Measurements from ENCODE around the gene SH3RF1. TPM values are rescaled to one million over a fixed set of nuclear protein-coding genes. Genes with fewer than 3 reads are reported as not detected.

SH3RF1 gene
- polyA plus RNA-seq, 3 donors from 2014 or later = 0.22 to 1.1 TPM; not detected in 1

GRCh38 chr4:169267070-169267469 is 3.7 kb downstream of the SH3RF1 start:
- H3K27ac Mint-ChIP-seq = no peak overlapping the region
- peaks cover 2 to 10% (median 8%) of the 10 kb centered on the region in 3 donors for H3K27me3 Mint-ChIP-seq (ENCODE audit: low read depth in 3 of 3)

GRCh38 chr4:169266661-169267060 is 4.1 kb downstream of the SH3RF1 start:
- Mint-ChIP-seq H3K27me3 (ENCODE audit: low read depth in 3 of 3) (peaks cover 2 to 9% (median 6%) of the 10 kb centered on the region in 3 donors), H3K9me3 (no peaks in the 10 kb centered on the region)
- no peak for DNase-seq

More at GRCh38 chr4:169267070-169267469, 3.7 kb downstream of the SH3RF1 start:
- Mint-ChIP-seq H3K4me1 (peaks cover 7 to 15% of the 10 kb centered on the region in 2 donors), H3K36me3 (no peaks in the 10 kb centered on the region), H3K4me3 (no peak overlapping the region), H3K9me3 (no peaks in the 10 kb centered on the region)
- no peak for DNase-seq

GRCh38 chr4:169266081-169266480 is 4.7 kb downstream of the SH3RF1 start:
- Mint-ChIP-seq H3K9me3 (no peaks in the 10 kb centered on the region), H3K27me3 (ENCODE audit: low read depth in 3 of 3) (peaks cover 2 to 9% (median 4%) of the 10 kb centered on the region in 3 donors), H3K4me3 (no peak overlapping the region), H3K36me3 (no peaks in the 10 kb centered on the region), H3K4me1 (peaks cover 7 to 8% of the 10 kb centered on the region in 2 donors), H3K27ac (no peak overlapping the region)
- no peak for DNase-seq

More at GRCh38 chr4:169266661-169267060, 4.1 kb downstream of the SH3RF1 start:
- no peak overlapping the region for H3K27ac Mint-ChIP-seq
- H3K4me1 Mint-ChIP-seq = peaks cover 7 to 11% of the 10 kb centered on the region in 2 donors
- H3K36me3 Mint-ChIP-seq = no peaks in the 10 kb centered on the region
- H3K4me3 Mint-ChIP-seq = no peak overlapping the region

- Mint-ChIP-seq H3K4me1 (peaks cover 0 to 6% of the 10 kb centered on the region in 2 donors), H3K4me3 (no peak overlapping the region), H3K36me3 (no peaks in the 10 kb centered on the region), H3K27ac (no peak overlapping the region), H3K27me3 (ENCODE audit: low read depth in 3 of 3) (peaks cover 0 to 10% (median 3%) of the 10 kb centered on the region in 3 donors), H3K9me3 (no peaks in the 10 kb centered on the region)
- DNase-seq = no peak
Observed at GRCh38 chr4:169263791-169264392, 6.9 kb downstream of the SH3RF1 start.

GRCh38 chr4:169260217-169260866 is 10.4 kb downstream of the SH3RF1 start:
- no peak for DNase-seq
- Mint-ChIP-seq H3K36me3 (no peaks in the 10 kb centered on the region), H3K4me1 (peaks cover 0 to 6% of the 10 kb centered on the region in 2 donors), H3K9me3 (no peaks in the 10 kb centered on the region), H3K27ac (no peak overlapping the region), H3K27me3 (ENCODE audit: low read depth in 3 of 3) (peaks cover 0 to 8% (median 2%) of the 10 kb centered on the region in 3 donors), H3K4me3 (peak overlapping the region in 1 of 5 donors; percentile 18)

GRCh38 chr4:169259271-169259670 is 11.5 kb downstream of the SH3RF1 start:
- Mint-ChIP-seq H3K27ac (no peak overlapping the region), H3K27me3 (ENCODE audit: low read depth in 3 of 3) (peaks cover 0 to 8% (median 2%) of the 10 kb centered on the region in 3 donors), H3K4me3 (no peak overlapping the region)

GRCh38 chr4:169258141-169258540 is 12.6 kb downstream of the SH3RF1 start:
- Mint-ChIP-seq H3K4me1 (peaks cover 0 to 6% of the 10 kb centered on the region in 2 donors), H3K27ac (no peak overlapping the region), H3K36me3 (no peaks in the 10 kb centered on the region), H3K9me3 (no peaks in the 10 kb centered on the region), H3K4me3 (no peak overlapping the region), H3K27me3 (ENCODE audit: low read depth in 3 of 3) (peaks cover 0 to 8% (median 2%) of the 10 kb centered on the region in 3 donors)
- no peak for DNase-seq

More at GRCh38 chr4:169259271-169259670, 11.5 kb downstream of the SH3RF1 start:
- H3K36me3 Mint-ChIP-seq = no peaks in the 10 kb centered on the region
- DNase-seq = no peak
- no peaks in the 10 kb centered on the region for H3K9me3 Mint-ChIP-seq
- H3K4me1 Mint-ChIP-seq = peaks cover 0 to 6% of the 10 kb centered on the region in 2 donors

- no peaks in the 10 kb centered on the region for H3K36me3 Mint-ChIP-seq
- no peaks in the 10 kb centered on the region for H3K9me3 Mint-ChIP-seq
- H3K4me1 Mint-ChIP-seq = peaks cover 0 to 6% of the 10 kb centered on the region in 2 donors
- no peak overlapping the region for H3K4me3 Mint-ChIP-seq
- no peak overlapping the region for H3K27ac Mint-ChIP-seq
- no peak for DNase-seq
- peaks cover 2 to 16% (median 2%) of the 10 kb centered on the region in 3 donors for H3K27me3 Mint-ChIP-seq (ENCODE audit: low read depth in 3 of 3)
Observed at GRCh38 chr4:169256856-169257761, 13.6 kb downstream of the SH3RF1 start.

- DNase-seq = no peak
- peaks cover 0 to 6% of the 10 kb centered on the region in 2 donors for H3K4me1 Mint-ChIP-seq
- H3K36me3 Mint-ChIP-seq = no peaks in the 10 kb centered on the region
- no peaks in the 10 kb centered on the region for H3K9me3 Mint-ChIP-seq
- H3K4me3 Mint-ChIP-seq = no peak overlapping the region
- no peak overlapping the region for H3K27ac Mint-ChIP-seq
- H3K27me3 Mint-ChIP-seq (ENCODE audit: low read depth in 3 of 3) = peaks cover 2 to 16% (median 4%) of the 10 kb centered on the region in 3 donors
Observed at GRCh38 chr4:169256101-169256612, 14.6 kb downstream of the SH3RF1 start.

GRCh38 chr4:169254546-169254983 is 16.2 kb downstream of the SH3RF1 start:
- Mint-ChIP-seq H3K36me3 (no peaks in the 10 kb centered on the region), H3K4me3 (no peak overlapping the region), H3K4me1 (no peaks in the 10 kb centered on the region), H3K27ac (no peak overlapping the region), H3K9me3 (no peaks in the 10 kb centered on the region), H3K27me3 (ENCODE audit: low read depth in 3 of 3) (peaks cover 2 to 20% (median 4%) of the 10 kb centered on the region in 3 donors)
- DNase-seq = no peak

- Mint-ChIP-seq H3K4me3 (no peak overlapping the region), H3K27ac (no peak overlapping the region), H3K4me1 (no peaks in the 10 kb centered on the region), H3K36me3 (no peaks in the 10 kb centered on the region), H3K9me3 (no peaks in the 10 kb centered on the region), H3K27me3 (ENCODE audit: low read depth in 3 of 3) (peaks cover 2 to 17% (median 4%) of the 10 kb centered on the region in 3 donors)
- DNase-seq = no peak
Observed at GRCh38 chr4:169253904-169254303, 16.9 kb downstream of the SH3RF1 start.

GRCh38 chr4:169253113-169253671 is 17.6 kb downstream of the SH3RF1 start:
- H3K27me3 Mint-ChIP-seq (ENCODE audit: low read depth in 3 of 3) = peaks cover 2 to 17% (median 4%) of the 10 kb centered on the region in 3 donors
- no peak overlapping the region for H3K27ac Mint-ChIP-seq

More at GRCh38 chr4:169253113-169253671, 17.6 kb downstream of the SH3RF1 start:
- no peak for DNase-seq
- no peak overlapping the region for H3K4me3 Mint-ChIP-seq
- no peaks in the 10 kb centered on the region for H3K4me1 Mint-ChIP-seq
- H3K36me3 Mint-ChIP-seq = no peaks in the 10 kb centered on the region
- H3K9me3 Mint-ChIP-seq = no peaks in the 10 kb centered on the region

Measured in immature natural killer cell (primary cell).